ENCODE data around the gene C3. TPM values are rescaled to one million over a fixed set of nuclear protein-coding genes. Genes with fewer than 3 reads are reported as not detected.

The C3 gene
- total RNA-seq, 1 donor: 14.1 TPM

DNA sequence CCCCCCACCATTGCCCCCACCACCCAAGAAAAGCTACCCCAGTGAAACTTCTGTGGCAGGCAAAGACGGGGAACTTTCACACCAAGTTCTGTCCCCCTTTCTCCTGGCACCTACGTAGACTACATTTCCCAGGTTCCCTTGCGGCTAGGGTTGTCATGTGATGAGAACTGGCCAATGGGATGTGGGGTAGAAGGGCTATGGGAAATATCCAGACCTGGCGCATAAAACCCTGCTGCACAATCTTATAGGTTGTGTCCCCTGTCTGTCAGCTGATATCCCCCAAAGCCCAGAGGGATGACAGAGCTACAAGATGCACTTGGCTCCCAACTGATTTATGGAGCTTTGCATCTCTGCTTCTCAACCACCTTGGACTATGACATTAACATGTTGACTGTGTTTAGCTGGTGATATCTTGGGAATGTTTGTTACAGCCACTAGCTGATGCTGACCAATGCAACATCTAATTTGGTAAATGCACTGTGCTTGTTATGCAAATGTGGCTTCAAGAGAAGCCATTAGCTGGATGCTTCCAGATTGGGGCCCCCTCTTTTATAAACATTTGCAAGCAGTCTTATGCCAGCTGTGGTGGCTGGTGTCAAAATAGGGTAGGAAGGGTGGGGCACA is 40.7 kb upstream of the C3 start:
- Histone ChIP-seq H3K27ac (ENCODE audit: low read depth, low read length) (no peak overlapping the region), H3K4me1 (ENCODE audit: insufficient read depth, low read length) (no peaks in the 10 kb centered on the region), H2AFZ (ENCODE audit: low read length) (no peak overlapping the region), H4K20me1 (ENCODE audit: insufficient read depth, low read length) (no peaks in the 10 kb centered on the region), H3K79me2 (ENCODE audit: insufficient read depth, low read length) (no peaks in the 10 kb centered on the region), H3K4me2 (ENCODE audit: insufficient read depth, low read length) (no peak overlapping the region), H3K4me3 (ENCODE audit: insufficient read depth, low read length) (no peak overlapping the region), H3K36me3 (ENCODE audit: insufficient read depth, low read length) (no peaks in the 10 kb centered on the region), H3K27me3 (ENCODE audit: insufficient read depth, low read length) (peaks cover 4% of the 10 kb centered on the region), H3K9me3 (ENCODE audit: low read depth, low read length) (no peaks in the 10 kb centered on the region)
- DNase-seq (ENCODE audit: insufficient read length, low spot score, missing footprints): peak; percentile 37
- TF ChIP-seq, protein P1, sequence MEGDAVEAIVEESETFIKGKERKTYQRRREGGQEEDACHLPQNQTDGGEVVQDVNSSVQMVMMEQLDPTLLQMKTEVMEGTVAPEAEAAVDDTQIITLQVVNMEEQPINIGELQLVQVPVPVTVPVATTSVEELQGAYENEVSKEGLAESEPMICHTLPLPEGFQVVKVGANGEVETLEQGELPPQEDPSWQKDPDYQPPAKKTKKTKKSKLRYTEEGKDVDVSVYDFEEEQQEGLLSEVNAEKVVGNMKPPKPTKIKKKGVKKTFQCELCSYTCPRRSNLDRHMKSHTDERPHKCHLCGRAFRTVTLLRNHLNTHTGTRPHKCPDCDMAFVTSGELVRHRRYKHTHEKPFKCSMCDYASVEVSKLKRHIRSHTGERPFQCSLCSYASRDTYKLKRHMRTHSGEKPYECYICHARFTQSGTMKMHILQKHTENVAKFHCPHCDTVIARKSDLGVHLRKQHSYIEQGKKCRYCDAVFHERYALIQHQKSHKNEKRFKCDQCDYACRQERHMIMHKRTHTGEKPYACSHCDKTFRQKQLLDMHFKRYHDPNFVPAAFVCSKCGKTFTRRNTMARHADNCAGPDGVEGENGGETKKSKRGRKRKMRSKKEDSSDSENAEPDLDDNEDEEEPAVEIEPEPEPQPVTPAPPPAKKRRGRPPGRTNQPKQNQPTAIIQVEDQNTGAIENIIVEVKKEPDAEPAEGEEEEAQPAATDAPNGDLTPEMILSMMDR (IDR thresholded peaks at IDR 0.05; ENCODE audit: extremely low read depth, low read depth, low read length): no peak

DNA sequence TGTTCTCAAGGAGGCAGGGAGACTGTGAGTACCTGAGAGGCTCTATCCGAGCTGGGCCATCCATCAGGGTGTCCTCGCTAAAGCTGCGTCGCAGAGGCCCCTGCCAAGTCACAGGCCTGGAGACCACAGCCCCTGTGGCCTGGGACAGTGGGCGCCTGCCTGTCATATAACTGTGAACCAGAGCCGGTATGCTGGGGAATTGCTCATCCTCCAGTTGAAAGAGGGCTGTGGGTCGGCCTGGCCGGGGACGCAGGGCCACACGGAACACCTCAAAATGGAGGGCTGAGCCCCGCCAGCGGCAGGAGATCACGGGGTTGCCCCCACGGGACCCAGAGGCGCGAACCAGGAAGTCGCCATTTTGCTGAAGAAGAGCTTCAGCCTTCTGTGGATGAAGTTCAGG is 40.2 kb upstream of the C3 start:
- TF ChIP-seq, protein P1 (IDR thresholded peaks at IDR 0.05; ENCODE audit: extremely low read depth, low read depth, low read length): no peak
- Histone ChIP-seq H2AFZ (ENCODE audit: low read length) (no peak overlapping the region), H3K4me2 (ENCODE audit: insufficient read depth, low read length) (no peak overlapping the region), H3K27me3 (ENCODE audit: insufficient read depth, low read length) (no peaks in the 10 kb centered on the region), H3K27ac (ENCODE audit: low read depth, low read length) (no peak overlapping the region), H3K9me3 (ENCODE audit: low read depth, low read length) (no peaks in the 10 kb centered on the region), H3K4me3 (ENCODE audit: insufficient read depth, low read length) (no peak overlapping the region), H3K79me2 (ENCODE audit: insufficient read depth, low read length) (no peaks in the 10 kb centered on the region), H3K36me3 (ENCODE audit: insufficient read depth, low read length) (no peaks in the 10 kb centered on the region), H4K20me1 (ENCODE audit: insufficient read depth, low read length) (no peaks in the 10 kb centered on the region), H3K4me1 (ENCODE audit: insufficient read depth, low read length) (no peaks in the 10 kb centered on the region)
- DNase-seq (ENCODE audit: insufficient read length, low spot score, missing footprints): peak; percentile 19

DNA sequence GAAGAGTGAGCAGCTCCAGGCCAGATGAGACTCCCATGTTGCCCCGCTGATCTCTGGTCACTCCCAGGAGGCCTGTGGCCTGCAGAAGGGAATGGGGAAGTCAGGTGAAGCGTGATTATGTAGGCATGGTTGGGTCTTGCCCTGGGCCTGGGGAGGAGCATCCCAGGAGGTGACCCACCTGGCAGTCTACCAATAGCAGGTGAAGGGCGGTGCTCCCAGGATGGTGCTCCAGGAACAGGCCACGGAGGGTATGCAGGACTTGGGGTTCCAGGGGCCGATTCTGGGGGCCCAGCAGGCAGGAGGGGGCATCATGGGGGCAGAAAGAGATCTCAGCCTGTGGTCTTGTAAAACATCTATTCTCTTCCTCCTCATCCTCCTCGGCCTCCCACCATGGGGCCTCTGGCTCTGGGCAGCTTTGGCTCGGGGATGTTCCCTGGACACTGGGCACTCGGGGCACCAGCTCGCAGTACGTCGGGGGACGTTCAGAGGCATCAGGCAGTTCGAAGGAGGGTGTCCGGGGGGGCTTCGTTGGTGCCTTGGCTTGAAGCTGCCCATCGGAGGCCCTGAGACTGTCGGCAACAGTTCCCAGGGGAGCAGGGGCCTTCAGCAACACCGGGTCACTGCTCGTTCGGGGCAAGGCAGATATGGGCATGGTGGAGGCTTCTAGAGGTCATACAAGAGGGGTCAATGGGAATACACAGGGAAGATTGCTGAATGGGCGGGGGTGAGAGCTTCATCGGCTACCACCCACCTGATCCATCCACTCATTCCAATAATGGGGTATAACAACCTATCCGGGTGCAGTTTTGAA is 34.4 kb upstream of the C3 start:
- Histone ChIP-seq H3K27me3 (ENCODE audit: insufficient read depth, low read length) (no peaks in the 10 kb centered on the region), H4K20me1 (ENCODE audit: insufficient read depth, low read length) (peaks cover 3% of the 10 kb centered on the region)
- TF ChIP-seq, protein P1 (IDR thresholded peaks at IDR 0.05; ENCODE audit: extremely low read depth, low read depth, low read length): no peak

DNA sequence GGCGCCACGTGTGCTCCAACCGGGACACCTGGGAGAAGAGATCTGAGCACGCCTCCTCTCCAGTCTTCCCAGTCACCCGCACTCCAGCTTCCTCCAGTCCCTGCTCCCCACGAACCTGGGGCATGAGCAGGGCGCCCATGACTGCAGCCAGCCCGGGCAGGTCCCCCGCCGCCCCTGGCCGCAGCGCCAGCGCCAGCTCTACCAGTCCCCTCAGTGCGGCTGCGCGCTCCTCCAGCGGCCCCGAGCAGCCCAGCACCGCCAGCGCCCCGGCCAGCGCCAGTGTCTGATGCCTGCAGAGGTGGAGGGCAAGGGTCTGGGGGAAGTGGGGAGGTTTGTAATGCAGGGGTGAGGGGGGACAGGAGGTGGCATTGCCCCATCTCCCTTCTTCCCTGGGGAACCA is 33.7 kb upstream of the C3 start:
- Histone ChIP-seq H3K79me2 (ENCODE audit: insufficient read depth, low read length) (no peaks in the 10 kb centered on the region), H4K20me1 (ENCODE audit: insufficient read depth, low read length) (peaks cover 3% of the 10 kb centered on the region), H3K9me3 (ENCODE audit: low read depth, low read length) (no peaks in the 10 kb centered on the region), H3K4me3 (ENCODE audit: insufficient read depth, low read length) (no peak overlapping the region), H3K4me2 (ENCODE audit: insufficient read depth, low read length) (no peak overlapping the region), H3K36me3 (ENCODE audit: insufficient read depth, low read length) (peaks cover 20% of the 10 kb centered on the region), H2AFZ (ENCODE audit: low read length) (no peak overlapping the region), H3K4me1 (ENCODE audit: insufficient read depth, low read length) (peaks cover 5% of the 10 kb centered on the region), H3K27ac (ENCODE audit: low read depth, low read length) (no peak overlapping the region), H3K27me3 (ENCODE audit: insufficient read depth, low read length) (no peaks in the 10 kb centered on the region)
- TF ChIP-seq, protein P1 (IDR thresholded peaks at IDR 0.05; ENCODE audit: extremely low read depth, low read depth, low read length): no peak
- peak; percentile 59 for DNase-seq (ENCODE audit: insufficient read length, low spot score, missing footprints)

More for the DNA sequence above, 34.4 kb upstream of the C3 start:
- Histone ChIP-seq H2AFZ (ENCODE audit: low read length) (no peak overlapping the region), H3K27ac (ENCODE audit: low read depth, low read length) (no peak overlapping the region), H3K9me3 (ENCODE audit: low read depth, low read length) (no peaks in the 10 kb centered on the region), H3K4me1 (ENCODE audit: insufficient read depth, low read length) (peaks cover 5% of the 10 kb centered on the region), H3K4me2 (ENCODE audit: insufficient read depth, low read length) (no peak overlapping the region), H3K36me3 (ENCODE audit: insufficient read depth, low read length) (peaks cover 16% of the 10 kb centered on the region), H3K4me3 (ENCODE audit: insufficient read depth, low read length) (no peak overlapping the region), H3K79me2 (ENCODE audit: insufficient read depth, low read length) (no peaks in the 10 kb centered on the region)
- peak; percentile 80 for DNase-seq (ENCODE audit: insufficient read length, low spot score, missing footprints)
